ENCODE data around the gene FAM89B.

- TF ChIP-seq CTCF (IDR thresholded peaks at IDR 0.05), result no peak
- no peak for TF ChIP-seq POLR2A (IDR thresholded peaks at IDR 0.05)
These were observed 11.8 kb downstream of the FAM89B start for GRCh38 chr11:65584106-65584505.

Data from tibial nerve (tissue), 3 donors.